SK-N-SH (cell line): ENCODE results near the gene HERC3. TPM values are rescaled to one million over a fixed set of nuclear protein-coding genes. Genes with fewer than 3 reads are reported as not detected.

Experiments
- CTCF ChIA-PET: fragments of 300-600, 350-600 bp; formaldehyde crosslinking; extraction: SDS; loops from one replicate; lab custom pipeline; 2021; lab: Yijun Ruan, JAX
- POLR2A ChIA-PET: fragments of 350-600 bp; sonication (Branson Sonifier 250); formaldehyde crosslinking; extraction: SDS; loops from one replicate; lab custom pipeline; 2020; ENCODE audit warnings: antibody characterized with exemption, inconsistent platforms; lab: Yijun Ruan, JAX
- DNase-seq: peaks from one replicate; pipeline ENCODE4 v3.0.0; 2012
- H2AFZ ChIP-seq: fragments of 200-600 bp; sonication (generic); 2 replicates; pipeline ENCODE4 v1.8.1; 2016; ENCODE audit warnings: antibody characterized with exemption, mild to moderate bottlenecking, low read depth
- H3F3A ChIP-seq: fragments of 200-600 bp; sonication (generic); replicated peaks from 2 replicates; pipeline ENCODE3; 2016; ENCODE audit warnings: antibody characterized with exemption, mild to moderate bottlenecking; ENCODE audit not compliant: insufficient read depth
- H3K27ac ChIP-seq, 2 experiments: fragments of 200-500 bp in 1 of 2; fragments of 200-600 bp in 1 of 2; sonication (Bioruptor generic) in 1 of 2; sonication (generic), shearing (Covaris generic) in 1 of 2; 2 replicates each; pipeline versions ENCODE4 v1.5.1 to v1.6.1; 2014 to 2016; ENCODE audit warnings: low read depth in 2 of 2, inconsistent platforms in 1 of 2, low read length in 1 of 2, mild to moderate bottlenecking in 1 of 2, mixed read lengths in 1 of 2
- H3K27me3 ChIP-seq: fragments of 200-600 bp; sonication (generic), shearing (Covaris generic); 2 replicates; pipeline ENCODE4 v1.6.1; 2016; ENCODE audit warnings: mixed run types; ENCODE audit not compliant: insufficient read depth
- H3K36me3 ChIP-seq, 2 experiments: fragments of 200-500 bp in 1 of 2; fragments of 200-600 bp in 1 of 2; sonication (Bioruptor generic) in 1 of 2; sonication (generic) in 1 of 2; replicated peaks in 1 of 2; 2 replicates each; pipeline versions ENCODE3 to v1.5.1; 2014 to 2016; ENCODE audit warnings: low read length in 1 of 2, mild to moderate bottlenecking in 1 of 2; ENCODE audit not compliant: insufficient read depth in 2 of 2, control insufficient read depth in 1 of 2
- H3K4me1 ChIP-seq, 2 experiments: fragments of 200-500 bp in 1 of 2; fragments of 200-600 bp in 1 of 2; sonication (Bioruptor generic) in 1 of 2; sonication (generic), shearing (Covaris generic) in 1 of 2; 2 replicates each; pipeline versions ENCODE4 v1.5.1 to v1.6.1; 2014 to 2016; ENCODE audit warnings: low read depth in 1 of 2, low read length in 1 of 2, mixed run types in 1 of 2; ENCODE audit not compliant: insufficient read depth in 2 of 2, control insufficient read depth in 1 of 2
- H3K4me2 ChIP-seq: fragments of 200-600 bp; sonication (generic), shearing (Covaris generic); 2 replicates; pipeline ENCODE4 v1.6.1; 2017; ENCODE audit warnings: mixed run types
- H3K4me3 ChIP-seq, 2 experiments: fragments of 200-500 bp in 1 of 2; fragments of 200-600 bp in 1 of 2; sonication (Bioruptor generic) in 1 of 2; sonication (generic), shearing (Covaris generic) in 1 of 2; 2 replicates each; pipeline versions ENCODE4 v1.5.1 to v1.8.1; 2014 to 2016; ENCODE audit warnings: low read depth in 2 of 2, inconsistent platforms in 1 of 2, low read length in 1 of 2, mild to moderate bottlenecking in 1 of 2, mixed read lengths in 1 of 2, moderate library complexity in 1 of 2
- H3K79me2 ChIP-seq: fragments of 200-600 bp; sonication (generic); 2 replicates; pipeline ENCODE4 v1.8.1; 2017; ENCODE audit warnings: mild to moderate bottlenecking; ENCODE audit not compliant: insufficient read depth
- H3K9ac ChIP-seq: fragments of 200-600 bp; sonication (generic); 2 replicates; pipeline ENCODE4 v1.6.1; 2017; ENCODE audit warnings: mixed run types
- H3K9me2 ChIP-seq: fragments of 200-600 bp; sonication (generic); 2 replicates; pipeline ENCODE4 v1.6.1; 2017; ENCODE audit warnings: mixed run types
- H3K9me3 ChIP-seq: fragments of 200-600 bp; sonication (generic); 2 replicates; pipeline ENCODE4 v1.6.1; 2017; ENCODE audit warnings: mixed run types, mild to moderate bottlenecking, moderate library complexity
- H4K20me1 ChIP-seq: fragments of 200-600 bp; sonication (generic); 2 replicates; pipeline ENCODE4 v1.6.1; 2017; ENCODE audit warnings: mild to moderate bottlenecking, mixed run types; ENCODE audit not compliant: insufficient read depth
- CHD2 ChIP-seq: fragments of 150-350 bp; IDR thresholded peaks from 2 replicates; pipeline ENCODE4 v1.6.1; 2018; ENCODE audit warnings: low read length; ENCODE audit not compliant: partially characterized antibody
- CTCF ChIP-seq: fragments of 200-600 bp; sonication (generic); IDR thresholded peaks from 2 replicates; pipeline ENCODE4 v1.6.1; 2017; ENCODE audit warnings: antibody characterized with exemption, mild to moderate bottlenecking, moderate library complexity
- ELF1 ChIP-seq: IDR thresholded peaks from 2 replicates; pipeline ENCODE4 v1.4.0; 2012
- EP300 ChIP-seq, 2 experiments: IDR thresholded peaks; 2 replicates each; pipeline versions ENCODE4 v1.4.0 to v1.6.1; 2012; ENCODE audit warnings: borderline replicate concordance in 1 of 2, low read depth in 1 of 2, low read length in 1 of 2
- EZH2phosphoT487 ChIP-seq: fragments of 200-600 bp; sonication (generic); IDR thresholded peaks from 2 replicates; pipeline ENCODE4 v1.6.1; 2017; ENCODE audit warnings: low read depth, mixed run types, mild to moderate bottlenecking, antibody characterized with exemption, moderate library complexity, borderline replicate concordance
- FOXM1 ChIP-seq: IDR thresholded peaks from 2 replicates; pipeline ENCODE4 v1.4.0; 2012; ENCODE audit warnings: low read depth, mild to moderate bottlenecking
- GATA2 ChIP-seq: sonication (generic); formaldehyde crosslinking; IDR thresholded peaks from 2 replicates; pipeline ENCODE4 v1.5.0; 2020; ENCODE audit warnings: mild to moderate bottlenecking, missing genetic modification reagents
- IRF3 ChIP-seq: fragments of 150-350 bp; IDR thresholded peaks from 2 replicates; pipeline ENCODE4 v1.6.1; 2016; ENCODE audit warnings: mild to moderate bottlenecking, low read depth, low read length
- MAX ChIP-seq: IDR thresholded peaks from 2 replicates; pipeline ENCODE4 v1.4.0; 2012; ENCODE audit warnings: low read depth
- MXI1 ChIP-seq: IDR thresholded peaks from 2 replicates; pipeline ENCODE4 v1.6.1; 2012; ENCODE audit warnings: mild to moderate bottlenecking, low read depth, low read length, improper control_type of control experiment
- NFIC ChIP-seq: IDR thresholded peaks from 2 replicates; pipeline ENCODE4 v1.4.0; 2012; ENCODE audit warnings: borderline replicate concordance
- NRF1 ChIP-seq: IDR thresholded peaks from 2 replicates; pipeline ENCODE4 v1.6.1; 2012; ENCODE audit warnings: low read depth, mild to moderate bottlenecking, low read length
- RAD21 ChIP-seq: IDR thresholded peaks from 2 replicates; pipeline ENCODE4 v1.6.1; 2012; ENCODE audit warnings: mild to moderate bottlenecking, low read length
- RXRA ChIP-seq: IDR thresholded peaks from 2 replicates; pipeline ENCODE4 v1.4.0; 2012; ENCODE audit warnings: low read depth, mild to moderate bottlenecking, borderline replicate concordance
- SMC3 ChIP-seq: IDR thresholded peaks from 2 replicates; pipeline ENCODE4 v1.6.1; 2012; ENCODE audit warnings: low read depth, low read length, improper control_type of control experiment
- TAF1 ChIP-seq: IDR thresholded peaks from 2 replicates; pipeline ENCODE4 v1.6.1; 2012; ENCODE audit warnings: low read depth, mild to moderate bottlenecking, low read length, moderate library complexity, borderline replicate concordance
- TCF12 ChIP-seq: IDR thresholded peaks from 2 replicates; pipeline ENCODE4 v1.4.0; 2012
- USF2 ChIP-seq: fragments of 150-350 bp; IDR thresholded peaks from 2 replicates; pipeline ENCODE4 v1.6.1; 2017; ENCODE audit warnings: antibody characterized with exemption, low read length, low read depth, borderline replicate concordance
- YY1 ChIP-seq: IDR thresholded peaks from 2 replicates; pipeline ENCODE4 v1.4.0; 2012; ENCODE audit warnings: low read depth, mild to moderate bottlenecking
- WGBS: methylation state at CpG from one replicate; pipeline ENCODE4 v1.1.6; 2017; ENCODE audit warnings: low lambda C conversion rate; 5-methylcytosine and 5-hydroxymethylcytosine counted together
- polyA plus RNA-seq, 3 experiments: library from polyadenylated mRNA; depleted of rRNA; stranded (reverse); fragments of >200 nt; gene quantifications; 2 replicates each; pipeline ENCODE4 v1.2.3, GENCODE V29; 2012

Gene HERC3
- polyA plus RNA-seq, 1 of the 3 experiments (the other 2 are of a cell fraction), result 4.6 TPM

- DNase-seq, result no peak
- POLR2A ChIA-PET, result no interaction called here
- no peaks in the 10 kb centered on the region for H3K27me3 ChIP-seq
These were observed 128.5 kb downstream of the HERC3 start for GRCh38 chr4:88720451-88721428.

More at GRCh38 chr4:88720451-88721428, 128.5 kb downstream of the HERC3 start:
- Histone ChIP-seq H3F3A (no peaks in the 10 kb centered on the region), H2AFZ (no peak overlapping the region), H4K20me1 (no peaks in the 10 kb centered on the region), H3K4me1 (no peaks in the 10 kb centered on the region), H3K79me2 (no peaks in the 10 kb centered on the region), H3K9me2 (no peaks in the 10 kb centered on the region), H3K9ac (no peak overlapping the region), H3K27ac (no peak overlapping the region), H3K36me3 (peaks cover 0 to 45% of the 10 kb centered on the region in 2 experiments), H3K4me2 (no peak overlapping the region), H3K4me3 (no peak overlapping the region), H3K9me3 (peaks cover 9% of the 10 kb centered on the region; the same call in 1 of the 2 replicates)
- 89% methylated on average over 10 of the region's 10 CpGs for WGBS
- no peak for TF ChIP-seq MXI1
- TF ChIP-seq TAF1, result no peak
- TF ChIP-seq USF2, result no peak
- no peak for TF ChIP-seq RXRA
- no peak for TF ChIP-seq CHD2
- TF ChIP-seq RAD21, result no peak
- TF ChIP-seq GATA2 (CRISPR knock-in tag), result no peak
- TF ChIP-seq IRF3, result no peak
- TF ChIP-seq CTCF, result no peak
- TF ChIP-seq NRF1, result no peak
- TF ChIP-seq EZH2phosphoT487, result no peak
- no peak for TF ChIP-seq SMC3
- no peak for TF ChIP-seq TCF12
- TF ChIP-seq MAX, result no peak
- TF ChIP-seq NFIC, result no peak
- no peak for TF ChIP-seq EP300 (IDR thresholded peaks at IDR 0.05; ENCODE audit: borderline replicate concordance in 1 of 2, low read depth in 1 of 2, low read length in 1 of 2)
- TF ChIP-seq YY1, result no peak
- no peak for TF ChIP-seq ELF1
- TF ChIP-seq FOXM1, result no peak
- CTCF ChIA-PET, result interaction anchor here (1.2 kb wide), 1 partner anchor 13 kb away, joined by 3 read pairs; no protein-coding TSS in a partner anchor
